Fibroblast of pulmonary artery (primary cell): ENCODE measurements around the gene ORC6.

Experiments
- DNase-seq: peaks from one replicate; pipeline ENCODE4 v3.0.0-alpha.2; 2010; ENCODE audit warnings: low read depth
- H3K4me3 ChIP-seq: replicated peaks from 2 replicates; pipeline ENCODE4 v1.5.1; 2011; ENCODE audit warnings: low read depth, mild to moderate bottlenecking, control low read depth, low read length, moderate library complexity
- CTCF ChIP-seq: IDR thresholded peaks from 2 replicates; pipeline ENCODE4 v1.5.1; 2011; ENCODE audit warnings: mild to moderate bottlenecking, control low read depth, low read length, inconsistent platforms; ENCODE audit errors: missing control alignments

ORC6 gene

GRCh38 chr16:46712911-46713310, 23.5 kb downstream of the ORC6 start:
- DNase-seq: no peak
- no peak overlapping the region for H3K4me3 ChIP-seq
- TF ChIP-seq CTCF: no peak

- DNase-seq: no peak
- no peak for TF ChIP-seq CTCF
- H3K4me3 ChIP-seq: no peak overlapping the region
Observed at GRCh38 chr16:46713634-46714033, 24.2 kb downstream of the ORC6 start.

- no peak for TF ChIP-seq CTCF
- DNase-seq: no peak
- H3K4me3 ChIP-seq: no peak overlapping the region
Observed at GRCh38 chr16:46714797-46715591, 25.5 kb downstream of the ORC6 start.

GRCh38 chr16:46715769-46716305, 26.4 kb downstream of the ORC6 start:
- H3K4me3 ChIP-seq: no peak overlapping the region
- no peak for DNase-seq
- no peak for TF ChIP-seq CTCF

- no peak for TF ChIP-seq CTCF
- no peak for DNase-seq
- H3K4me3 ChIP-seq: no peak overlapping the region
Observed at GRCh38 chr16:46717692-46718091, 28.2 kb downstream of the ORC6 start.

- no peak for DNase-seq
- no peak for TF ChIP-seq CTCF
Observed at GRCh38 chr16:46718214-46718613, 28.8 kb downstream of the ORC6 start.

GRCh38 chr16:46719528-46719927, 30.1 kb downstream of the ORC6 start:
- no peak for DNase-seq
- TF ChIP-seq CTCF: no peak
- H3K4me3 ChIP-seq: no peak overlapping the region

More at GRCh38 chr16:46718214-46718613, 28.8 kb downstream of the ORC6 start:
- H3K4me3 ChIP-seq: no peak overlapping the region
